HG03175 (cell line): Measurements from ENCODE around the gene NPAS3.

Source experiments
- ATAC-seq: cut with Tn5 transposase; IDR thresholded peaks from one replicate; pipeline ENCODE4 v1.9.1; 2021; ENCODE audit warnings: mild to moderate bottlenecking, moderate library complexity; ENCODE audit not compliant: unreplicated experiment

The NPAS3 gene

DNA sequence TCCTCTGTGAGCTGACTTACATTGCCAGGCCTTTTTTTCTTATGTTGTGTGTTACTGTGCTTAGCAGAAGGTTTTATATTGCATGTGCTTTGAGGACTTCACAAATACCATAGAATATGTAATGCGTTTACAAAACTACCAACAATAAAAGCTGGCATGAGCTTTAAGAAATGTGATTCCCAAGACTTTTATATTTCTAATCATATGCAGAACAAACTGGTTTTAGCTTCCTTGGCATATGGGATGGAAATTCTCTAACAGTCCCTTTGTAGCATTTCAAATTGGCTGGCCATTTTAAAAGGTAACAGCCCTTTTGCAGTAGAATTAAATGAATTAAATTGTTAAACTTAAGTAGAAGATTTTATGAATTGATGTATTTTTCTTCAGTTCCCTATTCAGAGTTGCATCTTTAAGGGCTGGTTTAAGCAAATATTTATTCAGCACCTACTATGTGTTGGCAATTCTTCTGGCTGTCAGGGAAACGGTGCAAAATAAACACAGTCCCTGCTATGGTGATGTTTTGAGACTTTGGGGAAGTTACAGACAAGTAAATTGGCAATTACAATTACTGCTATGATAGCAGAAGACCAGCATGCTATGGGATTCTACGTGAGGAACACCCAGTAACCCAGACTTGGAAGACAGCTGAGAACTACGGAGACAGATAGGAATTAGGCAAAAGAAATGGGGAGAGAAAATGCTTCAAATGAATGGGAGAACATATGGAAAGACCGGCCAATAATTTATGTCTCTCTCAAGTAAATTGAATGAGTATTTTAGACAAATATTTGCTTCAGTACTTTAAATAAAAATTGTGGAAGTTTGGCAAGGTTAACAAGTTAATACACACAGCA lies 565.8 kb downstream of the NPAS3 start:
- ATAC-seq = no peak

DNA sequence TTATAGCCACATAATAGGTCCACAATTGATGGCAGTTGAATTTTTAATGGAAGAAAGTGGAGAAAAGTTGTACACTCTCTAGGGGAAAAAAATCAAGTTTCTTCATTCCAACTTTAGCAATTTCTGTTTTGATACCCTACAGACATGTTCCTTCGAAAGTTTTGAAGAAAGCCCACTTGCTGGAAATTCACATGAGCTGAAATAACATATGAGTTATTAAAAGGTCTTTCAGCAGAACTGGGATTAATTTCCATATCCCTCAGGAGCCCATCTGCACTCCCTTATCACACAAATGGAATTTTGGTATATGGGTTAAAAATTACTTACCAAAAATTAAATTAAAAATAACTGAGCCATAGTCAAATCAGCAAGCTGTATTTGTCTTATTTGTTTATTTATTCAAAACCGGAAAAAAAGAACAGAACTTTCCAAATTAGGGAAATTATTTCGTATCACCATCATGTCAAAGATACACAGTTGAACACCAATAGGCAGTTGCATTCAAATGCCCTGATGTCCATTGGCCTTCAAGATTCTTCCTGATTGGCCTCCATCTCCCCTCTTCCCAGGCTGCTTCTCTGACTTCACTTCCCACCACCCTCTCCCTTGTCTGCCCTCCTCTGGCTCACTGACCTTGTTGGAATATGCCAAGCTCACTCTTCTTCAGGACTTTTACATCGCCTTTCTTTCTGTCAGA lies 566.7 kb downstream of the NPAS3 start:
- ATAC-seq = no peak

DNA sequence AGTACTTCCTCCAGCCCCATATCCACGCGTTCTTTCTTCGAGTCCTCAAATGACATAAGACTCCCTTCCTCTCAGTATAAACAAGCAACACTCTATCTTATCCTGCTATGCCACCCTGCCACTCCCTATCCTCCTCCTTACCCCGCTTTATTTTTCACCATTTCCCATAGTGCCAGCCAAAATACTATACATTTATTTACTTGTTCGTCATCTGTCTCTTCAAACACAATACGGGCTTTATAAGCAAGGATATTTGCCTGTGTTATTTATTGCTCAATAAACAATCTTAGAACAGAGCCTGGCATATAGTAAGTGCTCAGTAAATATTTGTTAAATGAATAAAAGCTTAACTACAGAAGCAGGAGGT lies 567.3 kb downstream of the NPAS3 start:
- no peak for ATAC-seq

DNA sequence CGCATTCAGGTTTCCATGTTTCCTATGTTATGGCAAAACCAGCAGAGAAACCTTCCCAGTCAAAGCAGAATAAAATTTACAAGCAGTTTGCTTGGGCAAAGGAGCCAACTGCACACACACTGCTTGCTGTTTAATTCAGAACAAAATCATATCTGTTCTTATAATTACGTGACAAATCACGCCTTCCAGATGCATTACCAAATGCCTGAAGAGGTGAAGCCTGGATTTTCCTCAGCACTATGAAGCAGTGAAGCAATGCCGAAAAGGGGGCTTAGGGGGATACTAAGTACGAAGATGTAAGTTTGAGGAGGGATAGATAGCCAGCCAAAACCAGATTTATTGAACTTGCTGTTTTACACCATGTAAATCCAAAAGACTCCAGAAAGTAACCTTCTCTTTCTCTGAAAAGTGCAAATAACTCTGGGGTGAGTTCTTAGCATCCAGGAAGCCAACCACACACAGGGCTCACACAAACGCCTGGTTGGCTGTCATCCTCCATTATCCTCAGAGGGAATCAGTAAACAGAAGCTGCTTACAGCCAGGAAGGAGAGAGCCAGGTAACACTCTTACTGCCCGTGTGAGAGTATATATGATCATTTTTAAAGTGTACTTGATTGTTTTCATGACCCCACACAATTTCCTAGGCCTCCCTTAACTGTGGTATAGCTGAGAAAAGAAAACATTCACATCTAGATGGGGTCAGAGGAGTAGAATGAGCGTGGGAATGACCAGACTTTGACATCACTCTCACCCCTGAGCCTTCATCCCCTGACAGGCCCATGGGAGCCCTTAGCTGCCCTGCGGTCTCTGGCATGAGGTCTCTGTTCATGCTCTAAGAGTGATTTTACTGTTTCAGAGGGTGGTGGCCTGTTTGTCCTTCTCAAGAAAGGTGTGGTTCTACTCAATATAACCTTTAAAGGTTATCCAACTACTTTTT lies 569.7 kb downstream of the NPAS3 start:
- no peak for ATAC-seq

DNA sequence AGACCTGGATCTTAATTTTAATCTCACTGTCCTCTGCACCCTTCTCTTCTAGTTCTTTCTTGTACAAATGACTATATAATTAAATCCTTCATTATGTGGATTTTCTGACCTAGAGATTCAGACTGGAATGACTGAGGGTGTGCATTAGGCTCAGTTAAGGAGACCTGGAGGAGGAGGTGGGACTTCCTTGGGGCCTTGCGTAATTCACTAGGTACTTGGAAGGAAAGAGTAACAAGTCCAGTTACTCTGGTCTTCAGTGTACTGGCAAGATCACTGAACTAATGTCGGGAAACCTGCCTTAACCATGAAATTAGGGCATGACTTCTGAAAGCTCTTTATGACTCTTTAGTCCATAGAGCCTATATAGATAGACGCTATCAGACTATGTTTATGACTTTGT lies 570.8 kb downstream of the NPAS3 start:
- ATAC-seq = no peak

DNA sequence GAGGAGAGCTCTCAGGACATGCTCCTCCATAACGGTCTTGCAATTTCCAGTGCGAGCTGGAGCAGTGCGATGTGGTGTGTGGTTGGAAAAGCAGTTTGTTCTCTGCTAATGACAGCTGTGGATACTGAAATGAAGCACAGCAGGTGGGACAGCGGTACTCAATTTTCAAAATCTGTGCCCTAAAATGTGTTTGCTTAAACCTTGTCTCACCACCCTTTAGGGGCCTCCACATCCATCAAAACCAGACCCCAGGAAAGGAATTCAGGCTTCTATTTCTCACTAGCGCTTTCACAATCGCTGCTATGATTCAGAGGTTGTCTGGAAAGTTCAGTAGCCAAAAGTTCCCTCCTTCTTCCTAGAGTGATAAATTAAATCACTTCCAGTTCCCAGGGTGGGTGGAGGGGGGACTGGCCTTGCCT lies 571.4 kb downstream of the NPAS3 start:
- ATAC-seq = no peak

DNA sequence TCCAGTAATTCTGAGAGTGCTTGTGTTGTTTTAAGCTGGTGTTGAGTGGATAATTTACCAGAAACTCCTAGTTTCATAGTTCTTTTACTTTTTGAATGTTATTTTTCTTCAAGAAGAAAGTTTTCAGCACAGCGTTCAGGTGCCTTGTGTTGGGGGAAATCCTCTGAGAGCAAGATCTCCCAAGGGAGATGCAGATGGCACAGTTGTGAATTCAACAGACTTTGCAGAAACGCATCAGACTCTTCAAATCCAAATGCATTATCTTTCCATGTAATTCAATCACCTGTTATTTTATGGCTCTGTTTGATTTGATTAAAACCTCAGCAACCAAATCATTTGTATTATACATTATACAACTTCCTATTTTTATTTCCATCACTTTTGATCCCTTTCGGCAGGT lies 572.3 kb downstream of the NPAS3 start:
- no peak for ATAC-seq

DNA sequence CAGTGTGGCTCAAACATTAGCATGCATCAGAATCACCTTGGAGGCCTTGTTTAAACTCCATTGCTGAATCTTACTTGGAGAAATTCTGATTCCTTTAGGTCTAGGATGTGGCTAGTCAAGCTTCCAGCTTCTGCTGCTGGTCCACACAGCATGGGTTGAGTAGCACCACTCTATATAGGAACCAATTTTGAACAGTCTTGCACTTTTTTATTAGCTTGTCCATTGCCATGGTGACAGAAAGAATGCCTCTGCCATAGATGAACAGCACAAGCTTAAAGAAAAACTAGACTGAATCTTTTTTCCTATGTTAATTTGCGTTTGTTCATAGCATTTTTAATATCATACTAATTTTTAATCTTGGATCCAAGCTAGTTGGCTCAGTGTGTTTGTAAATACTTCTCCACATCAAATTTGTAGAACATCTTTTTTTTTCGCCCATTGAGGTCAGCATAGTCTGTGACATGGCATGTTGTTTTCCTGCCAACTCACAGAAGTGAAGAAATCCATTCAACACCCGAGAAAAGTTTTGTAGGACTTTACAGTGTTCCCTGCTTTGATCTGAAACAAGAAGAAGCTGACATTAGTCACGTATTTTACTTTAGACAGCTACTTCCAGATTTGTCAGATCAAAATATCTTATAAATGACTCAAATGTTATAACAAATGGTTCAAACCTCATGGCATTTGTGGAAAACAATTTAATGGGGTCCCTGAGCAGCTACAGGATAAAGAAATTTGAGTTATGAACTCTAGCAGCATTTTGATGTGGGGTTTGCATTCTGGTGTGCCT lies 573.4 kb downstream of the NPAS3 start:
- no peak for ATAC-seq

DNA sequence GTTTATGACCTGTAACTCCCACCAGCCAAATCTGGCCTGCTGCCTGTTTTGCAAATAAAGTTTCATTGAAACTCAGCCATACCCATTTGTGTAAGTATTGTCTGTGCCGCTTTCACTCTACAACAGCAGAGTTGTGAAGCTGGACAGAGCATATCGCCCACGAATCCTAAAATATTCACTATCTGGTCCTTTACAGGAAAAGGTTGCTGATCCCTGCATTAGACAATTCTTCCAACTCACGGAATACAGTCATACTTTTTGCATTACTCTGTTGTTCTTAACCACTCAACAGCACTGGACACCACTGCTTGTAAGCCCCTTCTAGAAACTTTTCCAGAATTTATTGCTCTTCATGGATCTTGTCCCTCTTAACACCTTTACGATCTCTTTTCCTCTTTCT lies 576.8 kb downstream of the NPAS3 start:
- no peak for ATAC-seq

DNA sequence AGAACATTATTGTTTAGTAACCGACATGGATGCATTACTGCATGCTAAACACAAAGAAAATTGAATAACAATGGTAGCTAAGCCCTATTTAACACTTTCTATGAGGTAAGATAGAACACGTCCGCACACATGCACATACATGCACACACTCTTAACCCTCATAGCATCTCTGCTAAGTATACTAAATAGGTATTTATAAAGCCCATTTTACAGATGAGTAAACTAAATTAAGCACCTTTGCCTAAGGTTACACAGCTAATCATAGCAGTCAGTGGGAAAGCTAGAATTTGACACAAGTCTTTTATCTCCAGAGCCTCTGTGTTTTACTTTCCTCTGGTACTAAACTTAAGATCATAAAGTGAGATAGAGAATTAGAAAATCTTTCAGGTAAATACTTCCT lies 577.2 kb downstream of the NPAS3 start:
- ATAC-seq = no peak

DNA sequence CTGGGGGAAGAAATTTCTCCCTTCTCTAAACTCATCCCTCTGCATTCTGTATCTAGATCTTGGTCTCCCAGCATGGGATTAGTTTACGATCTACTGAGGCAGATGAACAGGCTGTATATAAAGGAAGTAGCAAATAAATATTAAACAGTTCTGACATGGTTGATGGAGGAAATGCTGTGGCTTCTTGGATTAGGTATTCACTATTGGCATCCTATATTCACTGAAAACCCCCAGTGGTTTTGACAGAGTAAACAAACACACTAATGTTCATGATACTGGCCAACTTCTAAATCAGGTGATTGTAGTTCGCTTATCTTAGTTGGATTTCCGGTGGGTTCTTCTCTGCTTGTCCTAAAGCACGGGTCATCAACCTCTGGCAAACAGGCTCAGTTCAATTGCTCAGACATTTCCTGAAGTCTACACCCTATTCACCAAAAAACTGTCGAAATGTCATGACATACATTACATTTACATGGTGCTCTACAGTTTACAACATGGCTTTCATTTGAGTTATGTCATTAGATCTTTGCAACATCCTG lies 578.3 kb downstream of the NPAS3 start:
- no peak for ATAC-seq

DNA sequence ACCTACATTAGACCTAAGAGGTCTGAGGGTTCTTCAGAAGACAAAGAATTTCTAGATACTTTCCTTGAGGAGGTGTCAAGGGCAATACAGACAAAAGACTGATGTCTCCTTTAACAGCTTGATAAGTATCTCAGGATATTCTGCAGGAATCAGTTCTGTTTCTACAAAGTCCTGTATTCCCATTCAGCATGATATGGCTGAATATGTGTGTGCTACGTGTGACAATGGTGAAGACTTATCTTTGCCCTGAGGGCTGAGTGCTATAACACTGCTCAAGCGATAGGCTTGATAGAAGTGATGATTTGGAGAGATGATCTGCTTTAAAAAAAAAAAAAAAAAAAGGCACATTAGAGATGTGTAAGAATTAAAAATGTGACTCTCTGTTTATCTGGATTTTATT lies 582.5 kb downstream of the NPAS3 start:
- ATAC-seq = no peak

DNA sequence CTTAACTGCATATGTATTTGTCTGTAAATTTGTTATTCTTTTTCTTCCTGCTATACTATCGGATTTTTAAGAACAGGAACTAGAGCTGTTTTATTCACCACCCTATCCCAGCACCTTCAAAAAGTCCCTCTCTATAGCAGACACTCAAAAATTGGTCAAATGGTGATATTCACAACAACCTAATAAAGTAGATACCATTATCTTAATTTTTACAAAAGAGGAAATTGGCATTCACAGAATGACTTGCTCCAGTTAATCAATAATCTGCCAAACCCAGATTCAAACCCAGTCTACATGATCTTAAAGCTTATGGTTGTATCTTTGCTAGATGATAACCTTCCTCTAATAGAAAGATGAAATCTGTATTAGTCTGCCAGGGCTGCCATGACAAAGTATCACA lies 585.6 kb downstream of the NPAS3 start:
- ATAC-seq = no peak

DNA sequence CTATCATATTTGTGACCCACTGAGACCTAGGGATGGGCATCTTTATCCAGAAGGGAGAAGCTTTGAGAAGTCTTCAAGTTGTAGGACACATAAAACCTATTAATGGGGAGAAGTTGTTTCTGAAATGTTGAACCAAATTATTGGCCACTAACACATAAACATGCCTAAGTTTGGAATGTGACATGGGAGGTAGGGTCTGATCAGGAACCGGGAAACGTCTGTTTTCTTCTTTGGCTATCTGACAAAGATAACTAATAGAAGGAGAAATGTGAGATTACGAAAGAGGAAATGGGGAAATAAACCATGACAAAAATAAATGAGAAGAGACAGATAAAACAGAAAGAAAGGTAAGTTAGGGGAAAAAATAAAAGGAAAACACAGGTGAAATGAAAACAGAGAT lies 586.9 kb downstream of the NPAS3 start:
- ATAC-seq = no peak

DNA sequence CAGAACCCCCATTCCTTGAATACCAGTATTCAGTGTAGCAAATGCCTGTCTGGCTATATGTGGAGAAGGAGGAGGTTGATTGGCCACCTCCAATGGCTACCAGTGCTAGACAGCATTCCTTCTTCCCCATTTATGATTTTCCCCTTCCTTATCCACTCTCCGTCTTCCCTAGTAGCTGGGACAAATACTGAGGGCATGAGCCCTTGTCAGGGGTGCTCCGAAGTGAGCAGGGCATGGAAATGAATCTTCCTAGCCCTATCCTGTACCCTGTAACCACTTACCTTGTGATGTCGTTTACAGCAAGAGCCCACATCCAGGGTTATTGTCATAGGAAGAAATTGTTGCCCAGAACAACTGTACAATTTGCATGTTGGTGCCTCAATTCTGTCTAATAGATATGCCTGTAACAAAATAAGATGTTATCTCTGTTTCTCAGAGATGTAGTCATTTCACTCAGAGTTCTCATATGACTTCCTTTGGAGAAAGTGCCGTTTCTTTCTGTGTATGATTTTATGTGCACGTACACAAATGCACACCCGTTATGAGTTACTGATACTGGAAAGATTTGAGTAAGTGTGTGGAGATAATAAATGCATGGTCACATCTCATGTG lies 588.5 kb downstream of the NPAS3 start:
- ATAC-seq = no peak

DNA sequence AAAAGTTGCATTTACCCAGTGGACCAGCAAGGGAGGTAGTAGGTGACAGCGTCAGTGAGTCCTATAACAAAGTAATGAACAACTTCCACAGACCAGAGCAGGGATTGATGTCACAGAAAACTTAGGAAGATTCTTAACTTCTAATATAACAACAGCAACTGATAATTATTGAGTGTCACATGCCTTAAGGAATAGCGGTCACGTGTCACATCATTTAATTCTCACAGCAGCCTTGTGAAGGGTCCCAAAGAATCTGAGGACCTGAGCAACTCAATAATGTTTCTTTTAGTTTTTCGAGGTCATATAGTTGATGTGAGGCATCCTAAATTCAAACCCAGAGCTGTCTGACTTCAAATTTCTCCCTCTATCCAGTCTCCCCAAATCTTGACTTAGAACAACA lies 590.0 kb downstream of the NPAS3 start:
- ATAC-seq = no peak

DNA sequence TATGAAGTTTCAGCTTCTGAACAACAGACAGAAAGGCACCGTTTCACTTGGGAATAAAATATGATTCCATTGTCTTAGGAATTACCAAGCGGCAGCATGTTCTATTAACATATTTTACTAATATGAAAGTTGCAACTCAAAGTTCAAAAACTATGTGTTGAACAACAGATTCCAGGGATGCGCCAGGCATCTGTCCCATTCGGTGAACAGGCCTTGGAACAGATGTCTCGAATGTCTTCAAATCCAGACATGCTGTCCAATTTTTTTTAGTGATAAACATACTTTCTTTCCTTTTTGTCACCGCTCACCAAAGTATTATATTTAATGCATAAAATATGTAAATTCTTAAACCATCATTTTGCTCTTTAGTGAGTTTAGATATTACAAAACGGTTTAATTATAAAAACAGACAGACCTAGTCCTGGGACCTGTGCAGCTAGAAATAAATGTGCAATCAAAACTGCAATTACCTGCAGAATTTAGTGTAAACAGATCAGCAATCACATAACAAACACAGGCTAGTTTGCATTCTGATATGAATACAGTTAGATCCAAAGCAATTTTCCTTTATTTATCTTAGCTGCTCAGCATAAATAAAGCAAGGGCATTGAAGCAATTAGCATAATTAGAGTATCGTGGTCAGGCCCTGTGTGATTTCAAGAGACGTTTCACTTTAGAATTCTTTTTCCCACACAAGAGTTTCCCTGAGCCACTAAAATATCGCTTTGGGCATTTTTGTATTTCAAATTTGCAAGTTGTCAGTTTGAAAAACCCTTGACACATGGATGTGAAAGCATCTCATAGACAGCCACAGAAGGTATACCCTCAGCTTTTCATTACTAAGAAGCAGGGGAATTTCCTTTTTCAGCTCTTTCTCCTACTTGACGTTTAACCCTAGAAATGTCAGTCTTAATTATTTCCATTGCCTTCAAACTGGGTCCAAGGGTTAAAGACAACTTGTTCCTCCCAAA lies 591.4 kb downstream of the NPAS3 start:
- no peak for ATAC-seq

DNA sequence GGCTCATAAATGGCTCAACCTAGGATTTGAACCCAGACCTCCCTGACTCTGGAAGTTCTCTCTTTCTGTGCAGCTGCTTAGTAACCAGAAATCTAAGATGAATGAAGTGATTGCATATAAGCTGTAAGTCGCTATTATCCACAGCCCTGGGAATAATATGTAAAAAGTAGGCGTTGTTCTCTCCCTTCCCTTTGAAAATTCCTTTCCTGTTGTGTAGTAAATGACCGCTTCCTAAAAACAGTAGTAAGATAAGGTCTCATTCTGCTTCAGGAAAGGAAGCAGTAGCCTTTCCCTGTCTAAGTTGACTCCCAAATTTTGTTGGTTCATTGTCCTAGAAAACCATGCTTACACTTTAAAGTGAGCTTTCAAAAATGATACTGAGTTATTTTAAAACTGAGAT lies 593.9 kb downstream of the NPAS3 start:
- ATAC-seq = no peak

DNA sequence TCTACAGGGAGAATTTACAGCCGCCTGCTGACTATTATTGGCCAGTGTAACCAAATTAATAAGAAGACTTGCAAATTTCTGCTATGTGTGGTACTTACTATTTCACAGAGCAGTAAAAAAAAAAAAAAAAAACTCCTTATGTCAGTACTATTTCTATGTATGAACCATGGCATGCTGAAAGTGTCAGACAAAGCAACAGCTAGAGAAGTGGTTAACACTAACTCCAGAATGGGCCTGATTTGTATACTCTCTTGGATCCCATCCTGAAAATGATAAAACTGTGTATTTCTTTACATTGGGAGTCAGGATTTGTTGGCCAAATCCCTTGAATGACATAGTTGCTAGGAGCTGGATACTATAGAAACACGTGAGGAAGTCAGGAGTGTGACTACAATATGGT lies 595.4 kb downstream of the NPAS3 start:
- ATAC-seq = no peak
